A549 (cell line): ENCODE measurements around the gene THADA. TPM values are rescaled to one million over a fixed set of nuclear protein-coding genes. Genes with fewer than 3 reads are reported as not detected.

Experiments
- ATAC-seq, 2 experiments: fragments of 200-7000 bp in 1 of 2; fragments of >200 bp in 1 of 2; cut with Nextera tagmentation in 1 of 2; cut with Tn5 transposase in 1 of 2; 3 replicates each; pipeline versions ENCODE4 v1.8.0 to v1.9.1; 2018 to 2020; ENCODE audit warnings: mild to moderate bottlenecking in 1 of 2, moderate library complexity in 1 of 2
- CTCF ChIA-PET: fragments of 300-600 bp; sonication (Branson Sonifier 250); formaldehyde crosslinking; extraction: SDS; loops from one replicate; lab custom pipeline; 2021; ENCODE audit warnings: antibody characterized with exemption, inconsistent platforms; lab: Yijun Ruan, JAX
- POLR2A ChIA-PET: fragments of 350-600 bp; formaldehyde crosslinking; extraction: SDS; loops from one replicate; lab custom pipeline; 2021; ENCODE audit warnings: antibody characterized with exemption, inconsistent platforms; lab: Yijun Ruan, JAX
- DNase-seq, 2 experiments: peaks; one replicate each; pipeline versions ENCODE4 v3.0.0 to v3.0.0-alpha.2; 2011 to 2016; ENCODE audit warnings: low read depth in 1 of 2, low spot score in 1 of 2
- FAIRE-seq: peaks from 2 replicates; lab custom pipeline; 2011; peaks lifted over from hg19 to GRCh38; lab: Jason Lieb, UNC
- H3K27ac ChIP-seq, 2 experiments: fragments of >200 bp; sonication (Bioruptor Twin); formaldehyde crosslinking; 3 replicates each; pipeline ENCODE4 v1.5.1; 2016 to 2017
- H3K4me1 ChIP-seq: fragments of >200 bp; sonication (Bioruptor Twin); formaldehyde crosslinking; 3 replicates; pipeline ENCODE4 v1.6.1; 2016
- H3K4me2 ChIP-seq: fragments of >200 bp; sonication (Bioruptor Twin); formaldehyde crosslinking; 3 replicates; pipeline ENCODE4 v1.6.1; 2016
- H3K4me3 ChIP-seq: fragments of >200 bp; sonication (Bioruptor Twin); formaldehyde crosslinking; 3 replicates; pipeline ENCODE4 v1.5.1; 2016
- H3K9me3 ChIP-seq: fragments of >200 bp; sonication (Bioruptor Twin); formaldehyde crosslinking; 3 replicates; pipeline ENCODE4 v1.6.1; 2016
- BHLHE40 ChIP-seq: IDR thresholded peaks from 2 replicates; pipeline ENCODE4 v1.6.1; 2012; ENCODE audit warnings: low read depth, low read length, inconsistent platforms
- CEBPB ChIP-seq, 2 experiments: fragments of >200 bp in 1 of 2; sonication (Bioruptor Twin) in 1 of 2; formaldehyde crosslinking in 1 of 2; IDR thresholded peaks; 2 replicates each; pipeline ENCODE4 v1.6.1; 2012 to 2016
- ESRRA ChIP-seq: fragments of 150-350 bp; IDR thresholded peaks from 2 replicates; pipeline ENCODE4 v1.6.1; 2014; ENCODE audit warnings: mild to moderate bottlenecking, low read length, borderline replicate concordance
- HES2 ChIP-seq: fragments of >200 bp; sonication (Bioruptor Twin); formaldehyde crosslinking; IDR thresholded peaks from 2 replicates; pipeline ENCODE4 v1.6.1; 2016
- HEYL ChIP-seq: fragments of 250-450 bp; sonication (Bioruptor Pico); IDR thresholded peaks from 2 replicates; pipeline ENCODE4 v1.8.0; 2021; ENCODE audit warnings: mild to moderate bottlenecking, moderate library complexity
- JUNB ChIP-seq: fragments of >200 bp; sonication (Bioruptor Twin); formaldehyde crosslinking; IDR thresholded peaks from 2 replicates; pipeline ENCODE4 v1.6.1; 2016
- KDM5A ChIP-seq: fragments of 200-600 bp; sonication (generic); IDR thresholded peaks from 2 replicates; pipeline ENCODE4 v1.6.1; 2016; ENCODE audit warnings: antibody characterized with exemption, mild to moderate bottlenecking
- MAFK ChIP-seq: fragments of 450-650 bp; IDR thresholded peaks from 2 replicates; pipeline ENCODE4 v1.6.1; 2014; ENCODE audit not compliant: partially characterized antibody
- MAX ChIP-seq: IDR thresholded peaks from 2 replicates; pipeline ENCODE4 v1.6.1; 2012
- NFE2L2 ChIP-seq: fragments of 150-350 bp; conservative IDR thresholded peaks from 2 replicates; pipeline ENCODE4 v1.6.1; 2014; ENCODE audit warnings: low read length
- PBX3 ChIP-seq: IDR thresholded peaks from 2 replicates; pipeline ENCODE4 v1.6.1; 2012
- PHF8 ChIP-seq: fragments of 200-600 bp; sonication (generic); IDR thresholded peaks from 2 replicates; pipeline ENCODE4 v1.6.1; 2016; ENCODE audit warnings: low read depth, mild to moderate bottlenecking, antibody characterized with exemption, moderate library complexity, borderline replicate concordance
- POLR2A ChIP-seq: IDR thresholded peaks from 2 replicates; pipeline ENCODE4 v1.6.1; 2012; ENCODE audit warnings: mild to moderate bottlenecking, low read length
- RAD21 ChIP-seq, 2 experiments: fragments of >200 bp in 1 of 2; sonication (Bioruptor Twin) in 1 of 2; formaldehyde crosslinking in 1 of 2; IDR thresholded peaks in 1 of 2; conservative IDR thresholded peaks in 1 of 2; 2 replicates in 1 of 2; 3 replicates in 1 of 2; pipeline ENCODE4 v1.6.1; 2012 to 2018; ENCODE audit warnings: inconsistent platforms in 1 of 2
- RCOR1 ChIP-seq: fragments of 150-350 bp; IDR thresholded peaks from 2 replicates; pipeline ENCODE4 v1.6.1; 2014; ENCODE audit warnings: antibody characterized with exemption, low read length, low read depth
- SREBF2 ChIP-seq: fragments of 450-650 bp; IDR thresholded peaks from 2 replicates; pipeline ENCODE4 v1.6.1; 2014; ENCODE audit warnings: mild to moderate bottlenecking, moderate library complexity
- TFCP2L1 ChIP-seq: fragments of 250-450 bp; sonication (Bioruptor Pico); IDR thresholded peaks from 2 replicates; pipeline ENCODE4 v1.5.0; 2021; ENCODE audit warnings: mild to moderate bottlenecking
- TP53 ChIP-seq: fragments of 250-450 bp; sonication (Bioruptor Pico); IDR thresholded peaks from 2 replicates; pipeline ENCODE4 v1.5.0; 2021; ENCODE audit warnings: mild to moderate bottlenecking, moderate library complexity
- ZC3H11A ChIP-seq: fragments of 450-650 bp; IDR thresholded peaks from 2 replicates; pipeline ENCODE4 v1.6.1; 2014; ENCODE audit warnings: antibody characterized with exemption, mild to moderate bottlenecking
- WGBS: methylation state at CpG from one replicate; pipeline ENCODE4 v1.1.6; 2017; ENCODE audit errors: missing lambda C conversion rate; 5-methylcytosine and 5-hydroxymethylcytosine counted together
- polyA plus RNA-seq, 4 experiments: library from polyadenylated mRNA; depleted of rRNA in 3 of 4; stranded (reverse); fragments of >200 nt; fragmentation: RNase III in 1 of 4; extraction: RNeasy Plus Mini Kit Qiagen cat#74134 plus additional on column Dnase treatment in 1 of 4; gene quantifications; 2 replicates in 3 of 4; 3 replicates in 1 of 4; pipeline ENCODE4 v1.2.3, GENCODE V29; 2011 to 2017
- TF ChIP-seq, protein P1 (sequence below): fragments of 200-600 bp; sonication (generic); IDR thresholded peaks from 2 replicates; pipeline ENCODE4 v1.6.1; 2016; ENCODE audit warnings: antibody characterized with exemption, mild to moderate bottlenecking, moderate library complexity
- TF ChIP-seq, protein P2 (sequence below): fragments of 150-350 bp; IDR thresholded peaks from 2 replicates; pipeline ENCODE4 v1.6.1; 2014; ENCODE audit warnings: low read depth, mild to moderate bottlenecking, low read length
- TF ChIP-seq, protein P3 (sequence below): fragments of >200 bp; sonication (Bioruptor Twin); formaldehyde crosslinking; IDR thresholded peaks from 3 replicates; pipeline ENCODE4 v1.6.1; 2016

The THADA gene
- polyA plus RNA-seq, 2 of the 4 experiments (the other 2 are of a cell fraction): 21.8 to 37.9 TPM

DNA sequence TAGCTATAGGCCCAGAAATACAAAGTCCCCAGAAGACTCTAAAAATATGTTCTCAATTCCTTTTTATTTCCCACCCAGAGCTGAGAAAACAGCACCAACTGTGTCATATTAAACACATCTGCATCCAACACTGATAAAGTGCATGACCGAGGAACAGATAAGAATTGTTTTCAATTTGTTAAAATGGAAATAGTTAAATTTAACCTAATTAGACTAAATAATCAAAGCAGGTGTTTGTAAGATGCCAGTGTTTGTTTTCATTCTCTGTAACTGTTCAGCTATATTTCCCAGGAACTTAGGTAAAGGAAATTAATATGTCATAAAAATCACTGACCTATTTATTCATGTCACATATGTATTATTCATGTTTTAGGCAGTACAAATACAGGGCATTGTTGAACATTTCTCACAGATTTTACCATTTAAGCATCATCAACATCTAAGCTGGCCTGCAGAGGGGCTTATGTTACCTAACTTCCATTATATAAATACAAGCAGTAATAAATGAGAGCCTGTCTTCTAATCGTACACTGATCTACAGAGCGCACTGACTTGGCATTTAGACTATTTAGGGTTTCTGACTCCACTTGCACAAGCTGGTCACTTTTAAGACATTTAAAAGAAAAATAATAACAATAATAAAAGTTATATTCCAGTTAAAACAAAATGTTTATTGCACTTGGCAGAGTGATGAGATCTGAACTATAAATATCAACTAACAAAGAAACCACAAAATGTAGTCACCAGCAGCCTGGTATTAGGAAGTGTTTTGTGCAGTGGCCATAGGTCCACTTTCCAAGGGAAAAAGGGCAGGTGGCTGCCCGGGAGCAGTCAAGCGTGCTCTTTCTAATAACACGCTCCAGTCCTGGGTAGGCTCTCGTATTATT lies 282.8 kb downstream of the THADA start:
- 92% methylated on average over 7 of the region's 7 CpGs for WGBS
- POLR2A ChIA-PET: interaction anchor here (0.6 kb wide), 1 partner anchor 30 kb away, joined by 3 read pairs; no protein-coding TSS in a partner anchor
- Histone ChIP-seq H3K4me1 (peaks cover 34% of the 10 kb centered on the region), H3K4me2 (no peak overlapping the region), H3K27ac (no peak overlapping the region), H3K4me3 (no peak overlapping the region), H3K9me3 (no peaks in the 10 kb centered on the region)
- ATAC-seq (no peak), DNase-seq (no peak), FAIRE-seq (no peak)
- CTCF ChIA-PET: interaction anchor here (0.6 to 1.2 kb wide), 4 partner anchors 12 to 186 kb away, joined by 3 read pairs; no protein-coding TSS in a partner anchor
- TF ChIP-seq TFCP2L1: no peak
- no peak for TF ChIP-seq MAX
- TF ChIP-seq BHLHE40: no peak
- TF ChIP-seq MAFK: no peak
- no peak for TF ChIP-seq SREBF2
- no peak for TF ChIP-seq ZC3H11A
- no peak for TF ChIP-seq JUNB
- TF ChIP-seq HES2: no peak
- TF ChIP-seq, protein P1, sequence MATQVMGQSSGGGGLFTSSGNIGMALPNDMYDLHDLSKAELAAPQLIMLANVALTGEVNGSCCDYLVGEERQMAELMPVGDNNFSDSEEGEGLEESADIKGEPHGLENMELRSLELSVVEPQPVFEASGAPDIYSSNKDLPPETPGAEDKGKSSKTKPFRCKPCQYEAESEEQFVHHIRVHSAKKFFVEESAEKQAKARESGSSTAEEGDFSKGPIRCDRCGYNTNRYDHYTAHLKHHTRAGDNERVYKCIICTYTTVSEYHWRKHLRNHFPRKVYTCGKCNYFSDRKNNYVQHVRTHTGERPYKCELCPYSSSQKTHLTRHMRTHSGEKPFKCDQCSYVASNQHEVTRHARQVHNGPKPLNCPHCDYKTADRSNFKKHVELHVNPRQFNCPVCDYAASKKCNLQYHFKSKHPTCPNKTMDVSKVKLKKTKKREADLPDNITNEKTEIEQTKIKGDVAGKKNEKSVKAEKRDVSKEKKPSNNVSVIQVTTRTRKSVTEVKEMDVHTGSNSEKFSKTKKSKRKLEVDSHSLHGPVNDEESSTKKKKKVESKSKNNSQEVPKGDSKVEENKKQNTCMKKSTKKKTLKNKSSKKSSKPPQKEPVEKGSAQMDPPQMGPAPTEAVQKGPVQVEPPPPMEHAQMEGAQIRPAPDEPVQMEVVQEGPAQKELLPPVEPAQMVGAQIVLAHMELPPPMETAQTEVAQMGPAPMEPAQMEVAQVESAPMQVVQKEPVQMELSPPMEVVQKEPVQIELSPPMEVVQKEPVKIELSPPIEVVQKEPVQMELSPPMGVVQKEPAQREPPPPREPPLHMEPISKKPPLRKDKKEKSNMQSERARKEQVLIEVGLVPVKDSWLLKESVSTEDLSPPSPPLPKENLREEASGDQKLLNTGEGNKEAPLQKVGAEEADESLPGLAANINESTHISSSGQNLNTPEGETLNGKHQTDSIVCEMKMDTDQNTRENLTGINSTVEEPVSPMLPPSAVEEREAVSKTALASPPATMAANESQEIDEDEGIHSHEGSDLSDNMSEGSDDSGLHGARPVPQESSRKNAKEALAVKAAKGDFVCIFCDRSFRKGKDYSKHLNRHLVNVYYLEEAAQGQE: no peak
- TF ChIP-seq, protein P2, sequence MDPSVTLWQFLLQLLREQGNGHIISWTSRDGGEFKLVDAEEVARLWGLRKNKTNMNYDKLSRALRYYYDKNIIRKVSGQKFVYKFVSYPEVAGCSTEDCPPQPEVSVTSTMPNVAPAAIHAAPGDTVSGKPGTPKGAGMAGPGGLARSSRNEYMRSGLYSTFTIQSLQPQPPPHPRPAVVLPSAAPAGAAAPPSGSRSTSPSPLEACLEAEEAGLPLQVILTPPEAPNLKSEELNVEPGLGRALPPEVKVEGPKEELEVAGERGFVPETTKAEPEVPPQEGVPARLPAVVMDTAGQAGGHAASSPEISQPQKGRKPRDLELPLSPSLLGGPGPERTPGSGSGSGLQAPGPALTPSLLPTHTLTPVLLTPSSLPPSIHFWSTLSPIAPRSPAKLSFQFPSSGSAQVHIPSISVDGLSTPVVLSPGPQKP: no peak
- no peak for TF ChIP-seq KDM5A
- TF ChIP-seq NFE2L2: no peak
- TF ChIP-seq PHF8: no peak
- no peak for TF ChIP-seq RCOR1
- no peak for TF ChIP-seq RAD21 (conservative IDR thresholded peaks at IDR 0.05 in 1 of 2, IDR thresholded peaks at IDR 0.05 in 1 of 2)
- TF ChIP-seq PBX3: no peak
- TF ChIP-seq TP53: no peak

DNA sequence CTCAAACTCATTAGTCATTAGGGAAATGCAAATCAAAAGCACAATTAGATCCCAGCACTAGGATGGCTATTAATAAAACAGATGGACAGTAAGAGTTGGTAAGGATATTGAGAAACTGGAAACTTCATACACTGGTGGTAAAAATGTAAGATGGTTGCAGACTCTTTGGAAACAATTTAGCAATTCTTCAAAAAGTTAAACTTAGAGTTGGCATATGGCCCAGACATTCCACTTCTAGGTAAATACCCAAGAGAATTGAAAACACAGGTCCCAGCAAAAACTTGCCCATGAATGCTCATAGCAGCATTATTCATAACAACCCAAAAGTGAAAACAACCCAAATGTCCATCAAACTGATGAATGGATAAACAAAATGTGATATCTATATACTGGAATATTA lies 284.6 kb downstream of the THADA start:
- no peak for FAIRE-seq
- TF ChIP-seq MAX (no peak), HEYL (CRISPR knock-in tag) (no peak), CEBPB (IDR thresholded peaks at IDR 0.05) (peak; percentile 63 to 68; a peak in 3 of 4 replicates), JUNB (peak; percentile 21; the same call in 1 of the 2 replicates), POLR2A (no peak), ESRRA (no peak), PHF8 (no peak)
- TF ChIP-seq, protein P3, sequence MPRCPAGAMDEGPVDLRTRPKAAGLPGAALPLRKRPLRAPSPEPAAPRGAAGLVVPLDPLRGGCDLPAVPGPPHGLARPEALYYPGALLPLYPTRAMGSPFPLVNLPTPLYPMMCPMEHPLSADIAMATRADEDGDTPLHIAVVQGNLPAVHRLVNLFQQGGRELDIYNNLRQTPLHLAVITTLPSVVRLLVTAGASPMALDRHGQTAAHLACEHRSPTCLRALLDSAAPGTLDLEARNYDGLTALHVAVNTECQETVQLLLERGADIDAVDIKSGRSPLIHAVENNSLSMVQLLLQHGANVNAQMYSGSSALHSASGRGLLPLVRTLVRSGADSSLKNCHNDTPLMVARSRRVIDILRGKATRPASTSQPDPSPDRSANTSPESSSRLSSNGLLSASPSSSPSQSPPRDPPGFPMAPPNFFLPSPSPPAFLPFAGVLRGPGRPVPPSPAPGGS: no peak
- TF ChIP-seq, protein P1: no peak
- peak in 1 of 2 experiments; percentile 45; a peak in 2 of 6 replicates for ATAC-seq
- CTCF ChIA-PET: interaction anchor here (0.7 to 1.1 kb wide), 3 partner anchors 12 to 483 kb away, joined by 3 read pairs; no protein-coding TSS in a partner anchor
- no peak overlapping the region for H3K4me3 ChIP-seq
- H3K9me3 ChIP-seq: no peaks in the 10 kb centered on the region
- peak in 1 of 2 experiments; percentile 51 for DNase-seq
- peak overlapping the region in 1 of 2 experiments; percentile 38; a peak in 1 of 6 replicates for H3K27ac ChIP-seq
- H3K4me2 ChIP-seq: peak overlapping the region; percentile 20; the same call in 2 of the 3 replicates
- H3K4me1 ChIP-seq: peaks cover 26% of the 10 kb centered on the region; the same call in 2 of the 3 replicates
- POLR2A ChIA-PET: no interaction called here
